Endothelial cell of umbilical vein (primary cell): Measurements from ENCODE around the gene SIX5. TPM values are rescaled to one million over a fixed set of nuclear protein-coding genes. Genes with fewer than 3 reads are reported as not detected.

ENCODE experiments used
- BruUV-seq: library from RNA; stranded (reverse); fragments of 400-500 nt; replicated peaks from 2 replicates; lab custom pipeline; 2021; lab: Mats Ljungman, UMichigan
- CTCF ChIA-PET: fragments of 300-600, 350-600 bp; sonication (Branson Sonifier 250); formaldehyde crosslinking; loops from one replicate; lab custom pipeline; 2021; ENCODE audit warnings: antibody characterized with exemption, inconsistent platforms; lab: Charles Lee
- POLR2A ChIA-PET: fragments of 300-600, 350-600 bp; sonication (Branson Sonifier 250); formaldehyde crosslinking; loops from one replicate; lab custom pipeline; 2021; ENCODE audit warnings: antibody characterized with exemption, inconsistent platforms; lab: Charles Lee
- DNase-seq: peaks from one replicate; pipeline ENCODE4 v3.0.0-alpha.2; 2011; ENCODE audit warnings: low read depth, low spot score
- FAIRE-seq: peaks from 2 replicates; lab custom pipeline; 2011; peaks lifted over from hg19 to GRCh38; lab: Jason Lieb, UNC
- H2AFZ ChIP-seq: 2 replicates; pipeline ENCODE4 v1.6.0; 2012; ENCODE audit warnings: low read depth, low read length, control low read depth, inconsistent platforms
- H3K27ac ChIP-seq: 2 replicates; pipeline ENCODE4 v1.5.1; 2011; ENCODE audit warnings: low read depth, mild to moderate bottlenecking, control low read depth, low read length, moderate library complexity; ENCODE audit not compliant: insufficient read depth
- H3K27me3 ChIP-seq, 2 experiments: 2 replicates each; pipeline versions ENCODE4 v1.6.0 to v1.6.1; 2011; ENCODE audit warnings: low read length in 2 of 2, mixed read lengths in 1 of 2; ENCODE audit not compliant: control insufficient read depth in 2 of 2, insufficient read depth in 2 of 2
- H3K36me3 ChIP-seq, 2 experiments: 2 replicates in 1 of 2; 3 replicates in 1 of 2; pipeline ENCODE4 v1.5.1; 2011; ENCODE audit warnings: low read length in 2 of 2, mild to moderate bottlenecking in 1 of 2, moderate library complexity in 1 of 2; ENCODE audit not compliant: control insufficient read depth in 2 of 2, insufficient read depth in 2 of 2; ENCODE audit errors: extremely low read depth in 1 of 2
- H3K4me1 ChIP-seq: 3 replicates; pipeline ENCODE4 v1.5.1; 2011; ENCODE audit warnings: mild to moderate bottlenecking, low read length; ENCODE audit not compliant: control insufficient read depth, insufficient read depth; ENCODE audit errors: extremely low read depth
- H3K4me2 ChIP-seq: 2 replicates; pipeline ENCODE4 v1.6.1; 2011; ENCODE audit warnings: low read length, control low read depth, mixed read lengths; ENCODE audit not compliant: insufficient read depth
- H3K4me3 ChIP-seq, 3 experiments: fragments of 200-600 bp in 1 of 3; sonication (generic), shearing (Covaris generic) in 1 of 3; replicated peaks in 1 of 3; 2 replicates each; pipeline ENCODE4 v1.5.1; 2011 to 2016; ENCODE audit warnings: control low read depth in 3 of 3, low read length in 3 of 3, mild to moderate bottlenecking in 2 of 3, inconsistent platforms in 1 of 3, low read depth in 1 of 3, moderate library complexity in 1 of 3; ENCODE audit not compliant: insufficient read depth in 1 of 3
- H3K79me2 ChIP-seq: 2 replicates; pipeline ENCODE4 v1.6.0; 2012; ENCODE audit warnings: low read length, inconsistent platforms; ENCODE audit not compliant: control insufficient read depth, insufficient read depth
- H3K9ac ChIP-seq: replicated peaks from 2 replicates; pipeline ENCODE3; 2011; ENCODE audit warnings: low read length, control low read depth; ENCODE audit not compliant: insufficient read depth; ENCODE audit errors: extremely low read depth
- H3K9me1 ChIP-seq: replicated peaks from 3 replicates; pipeline ENCODE4 v1.6.0; 2011; ENCODE audit warnings: mild to moderate bottlenecking, low read length; ENCODE audit not compliant: control insufficient read depth, insufficient read depth; ENCODE audit errors: extremely low read depth
- H3K9me3 ChIP-seq: replicated peaks from 2 replicates; pipeline ENCODE4 v1.5.1; 2012; ENCODE audit warnings: low read length, inconsistent platforms; ENCODE audit not compliant: control insufficient read depth, insufficient read depth
- H4K20me1 ChIP-seq: replicated peaks from 2 replicates; pipeline ENCODE3; 2011; ENCODE audit warnings: mild to moderate bottlenecking, low read length; ENCODE audit not compliant: control insufficient read depth, insufficient read depth; ENCODE audit errors: extremely low read depth
- EZH2 ChIP-seq: IDR thresholded peaks from 2 replicates; pipeline ENCODE4 v1.6.1; 2012; ENCODE audit warnings: borderline replicate concordance, low read depth, mild to moderate bottlenecking, moderate library complexity, low read length, inconsistent platforms; ENCODE audit not compliant: severe bottlenecking
- FOS ChIP-seq: IDR thresholded peaks from 2 replicates; pipeline ENCODE4 v1.6.1; 2011; ENCODE audit warnings: mild to moderate bottlenecking, low read length, moderate library complexity, borderline replicate concordance; ENCODE audit not compliant: insufficient read depth
- GATA2 ChIP-seq: IDR thresholded peaks from 2 replicates; pipeline ENCODE4 v1.7.0; 2011; ENCODE audit warnings: low read depth, mild to moderate bottlenecking, moderate library complexity, mixed read lengths, low read length; ENCODE audit not compliant: insufficient read length, insufficient read depth
- JUN ChIP-seq: IDR thresholded peaks from 2 replicates; pipeline ENCODE4 v1.6.1; 2011; ENCODE audit warnings: borderline replicate concordance, low read depth; ENCODE audit not compliant: insufficient read length, insufficient read depth
- MAX ChIP-seq: IDR thresholded peaks from 2 replicates; pipeline ENCODE4 v1.6.1; 2011; ENCODE audit not compliant: insufficient read depth, insufficient read length
- MYC ChIP-seq: IDR thresholded peaks from one replicate; pipeline ENCODE4 v1.6.1; 2011; ENCODE audit warnings: mild to moderate bottlenecking, low read depth, low read length
- POLR2A ChIP-seq: IDR thresholded peaks from 2 replicates; pipeline ENCODE4 v1.6.1; 2012; ENCODE audit warnings: low read depth, mild to moderate bottlenecking, control low read depth, low read length
- POLR2AphosphoS5 ChIP-seq: IDR thresholded peaks from 2 replicates; pipeline ENCODE4 v1.6.1; 2012; ENCODE audit warnings: low read depth, mild to moderate bottlenecking, control low read depth, low read length, moderate library complexity; ENCODE audit not compliant: insufficient read depth
- dilution Hi-C: fragments of 300-500 bp; cut with MboI; formaldehyde crosslinking; loops from one replicate; pipeline ENCODE4 v1.15.0; 2019; ENCODE audit warnings: low sequenced_read_pairs; ENCODE audit not compliant: extremely low pct_ligation_motif_present
- intact Hi-C: fragments of 100-400 bp; cut with micrococcal nuclease; formaldehyde crosslinking; loops from one replicate; pipeline ENCODE4 v1.10.0; 2022
- polyA plus RNA-seq, 4 experiments: library from polyadenylated mRNA; depleted of rRNA in 3 of 4; stranded (reverse) in 3 of 4; unstranded in 1 of 4; fragments of >200 nt; gene quantifications; 2 replicates each; pipeline versions ENCODE4 v1.2.1 to v1.2.3, GENCODE V29; 2011 to 2012; ENCODE audit warnings: missing spikeins in 1 of 4
- total RNA-seq: library from RNA; stranded (reverse); gene quantifications from 2 replicates; pipeline ENCODE4 v1.2.3, GENCODE V29; 2021
- TF ChIP-seq, protein P1 (sequence below), 2 donors: IDR thresholded peaks; 1 replicate in 1 of 2; 2 replicates in 1 of 2; pipeline ENCODE4 v1.5.1; 2011; ENCODE audit warnings: low read length in 2 of 2, mild to moderate bottlenecking in 2 of 2, moderate library complexity in 2 of 2, control low read depth in 1 of 2, inconsistent platforms in 1 of 2, low read depth in 1 of 2; ENCODE audit not compliant: insufficient read depth in 1 of 2; ENCODE audit errors: extremely low read depth in 1 of 2

SIX5 gene
- total and polyA plus RNA-seq, 2 donors (not counting 3 experiments of a cell fraction or from before 2014, with no cell fraction given) = 13.1 to 16.7 TPM

DNA sequence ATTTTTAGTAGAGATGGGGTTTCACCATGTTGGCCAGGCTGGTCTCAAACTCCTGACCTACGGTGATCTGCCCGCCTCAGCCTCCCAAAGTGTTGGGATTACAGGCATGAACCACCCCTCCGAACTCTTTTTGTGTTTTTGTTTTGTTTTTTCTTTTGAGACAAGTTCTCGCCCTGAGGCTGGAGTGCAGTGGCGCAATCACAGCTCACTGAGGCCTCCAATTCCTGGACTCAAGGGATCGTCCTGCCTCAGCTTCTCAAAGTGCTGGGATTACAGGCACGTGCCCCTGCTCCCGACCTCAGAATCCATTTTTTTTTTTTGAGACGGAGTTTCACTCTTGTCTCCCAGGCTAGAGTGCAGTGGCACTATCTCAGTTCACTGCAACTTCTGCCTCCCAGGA, 11.4 kb downstream of the SIX5 start:
- no peaks in the 10 kb centered on the region for H3K79me2 ChIP-seq
- no peaks in the 10 kb centered on the region for H3K27me3 ChIP-seq
- no peak for DNase-seq
- ChIA-PET CTCF (interaction anchor here (1.0 to 2.0 kb wide), 3 partner anchors 10 to 51 kb away, joined by 3 to 10 read pairs (median 3); no protein-coding TSS in a partner anchor), POLR2A (interaction anchor here (0.8 kb wide), 1 partner anchor 12 kb away, joined by 3 read pairs; the partner anchor contains the start of gene SIX5)
- FAIRE-seq = no peak
- no peak overlapping the region for H3K4me3 ChIP-seq
- H3K4me2 ChIP-seq = no peak overlapping the region
- TF ChIP-seq EZH2 (no peak), POLR2A (no peak), MYC (no peak), FOS (no peak), JUN (no peak), GATA2 (no peak), POLR2AphosphoS5 (no peak), MAX (no peak)
- TF ChIP-seq, protein P1, sequence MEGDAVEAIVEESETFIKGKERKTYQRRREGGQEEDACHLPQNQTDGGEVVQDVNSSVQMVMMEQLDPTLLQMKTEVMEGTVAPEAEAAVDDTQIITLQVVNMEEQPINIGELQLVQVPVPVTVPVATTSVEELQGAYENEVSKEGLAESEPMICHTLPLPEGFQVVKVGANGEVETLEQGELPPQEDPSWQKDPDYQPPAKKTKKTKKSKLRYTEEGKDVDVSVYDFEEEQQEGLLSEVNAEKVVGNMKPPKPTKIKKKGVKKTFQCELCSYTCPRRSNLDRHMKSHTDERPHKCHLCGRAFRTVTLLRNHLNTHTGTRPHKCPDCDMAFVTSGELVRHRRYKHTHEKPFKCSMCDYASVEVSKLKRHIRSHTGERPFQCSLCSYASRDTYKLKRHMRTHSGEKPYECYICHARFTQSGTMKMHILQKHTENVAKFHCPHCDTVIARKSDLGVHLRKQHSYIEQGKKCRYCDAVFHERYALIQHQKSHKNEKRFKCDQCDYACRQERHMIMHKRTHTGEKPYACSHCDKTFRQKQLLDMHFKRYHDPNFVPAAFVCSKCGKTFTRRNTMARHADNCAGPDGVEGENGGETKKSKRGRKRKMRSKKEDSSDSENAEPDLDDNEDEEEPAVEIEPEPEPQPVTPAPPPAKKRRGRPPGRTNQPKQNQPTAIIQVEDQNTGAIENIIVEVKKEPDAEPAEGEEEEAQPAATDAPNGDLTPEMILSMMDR (IDR thresholded peaks at IDR 0.05; ENCODE audit: extremely low read depth in 1 of 2, insufficient read depth in 1 of 2, low read depth in 1 of 2, low read length in 2 of 2) = no peak
- H3K27ac ChIP-seq = no peak overlapping the region
- BruUV-seq = no TSS peak
- no peaks in the 10 kb centered on the region for H3K4me1 ChIP-seq
- H3K36me3 ChIP-seq = no peaks in the 10 kb centered on the region
- H3K9me1 ChIP-seq = no peaks in the 10 kb centered on the region
- dilution Hi-C loops = no loop called here
- no peak overlapping the region for H3K9ac ChIP-seq
- intact Hi-C loops = no loop called here
- no peaks in the 10 kb centered on the region for H4K20me1 ChIP-seq
- no peaks in the 10 kb centered on the region for H3K9me3 ChIP-seq
- H2AFZ ChIP-seq = no peak overlapping the region
